GM10266 (cell line): ENCODE measurements around the gene ABCA8.
A peak's percentile ranks its signal among the peaks of the same experiment; 100 is the strongest.

Experiments
- DNase-seq: peaks from one replicate; pipeline ENCODE4 v3.0.0; 2012; ENCODE audit errors: extremely low spot score
- CTCF ChIP-seq: IDR thresholded peaks from 2 replicates; pipeline ENCODE4 v1.5.1; 2012; ENCODE audit warnings: mild to moderate bottlenecking, low read depth; ENCODE audit not compliant: control insufficient read depth, insufficient read depth; ENCODE audit errors: missing control alignments

ABCA8 gene

GRCh38 chr17:68939195-68939594 is 16.0 kb downstream of the ABCA8 start:
- no peak for TF ChIP-seq CTCF
- no peak for DNase-seq

GRCh38 chr17:68937890-68938514 is 17.2 kb downstream of the ABCA8 start:
- no peak for TF ChIP-seq CTCF
- no peak for DNase-seq

- no peak for TF ChIP-seq CTCF
- DNase-seq, result no peak
Measured at GRCh38 chr17:68927516-68927915, 27.7 kb downstream of the ABCA8 start.

GRCh38 chr17:68924793-68925720 is 30.1 kb downstream of the ABCA8 start:
- DNase-seq, result no peak
- no peak for TF ChIP-seq CTCF

GRCh38 chr17:68910789-68911431 is 44.3 kb downstream of the ABCA8 start:
- DNase-seq, result no peak
- no peak for TF ChIP-seq CTCF

GRCh38 chr17:68910251-68910705 is 44.9 kb downstream of the ABCA8 start:
- no peak for DNase-seq
- TF ChIP-seq CTCF, result no peak

- peak; percentile 6 for DNase-seq
- no peak for TF ChIP-seq CTCF
Measured at GRCh38 chr17:68909066-68909465, 46.1 kb downstream of the ABCA8 start.
